Liver (tissue), 3 donors: ENCODE data around the gene RUFY4.

ENCODE experiments used
- EGR1 ChIP-seq, 2 donors: IDR thresholded peaks; 2 replicates each; pipeline ENCODE4 v1.6.1; 2016 to 2018; ENCODE audit warnings: antibody characterized with exemption in 2 of 2, low read depth in 2 of 2
- GABPA ChIP-seq, 2 donors: IDR thresholded peaks in 1 of 2; conservative IDR thresholded peaks in 1 of 2; 2 replicates each; pipeline ENCODE4 v1.6.1; 2016; ENCODE audit warnings: antibody characterized with exemption in 2 of 2, mild to moderate bottlenecking in 1 of 2, moderate library complexity in 1 of 2
- NR2F2 ChIP-seq: IDR thresholded peaks from 2 replicates; pipeline ENCODE4 v1.6.1; 2016; ENCODE audit warnings: antibody characterized with exemption
- RXRA ChIP-seq, 2 donors: IDR thresholded peaks; 2 replicates each; pipeline ENCODE4 v1.6.1; 2017 to 2018; ENCODE audit warnings: antibody characterized with exemption in 2 of 2, mild to moderate bottlenecking in 1 of 2
- SP1 ChIP-seq: IDR thresholded peaks from 2 replicates; pipeline ENCODE4 v1.6.1; 2018; ENCODE audit warnings: antibody characterized with exemption, mild to moderate bottlenecking
- TF ChIP-seq, protein P1 (sequence below): IDR thresholded peaks from 2 replicates; pipeline ENCODE4 v1.6.1; 2016; ENCODE audit warnings: antibody characterized with exemption
- TF ChIP-seq, protein P2 (sequence below): fragments of 150-350 bp; IDR thresholded peaks from 2 replicates; pipeline ENCODE4 v1.5.1; 2017; ENCODE audit warnings: improper control_type of control experiment, low read depth, low read length; ENCODE audit not compliant: missing input control
- donor health status: healthy.
- donor health status: healthy.

DNA sequence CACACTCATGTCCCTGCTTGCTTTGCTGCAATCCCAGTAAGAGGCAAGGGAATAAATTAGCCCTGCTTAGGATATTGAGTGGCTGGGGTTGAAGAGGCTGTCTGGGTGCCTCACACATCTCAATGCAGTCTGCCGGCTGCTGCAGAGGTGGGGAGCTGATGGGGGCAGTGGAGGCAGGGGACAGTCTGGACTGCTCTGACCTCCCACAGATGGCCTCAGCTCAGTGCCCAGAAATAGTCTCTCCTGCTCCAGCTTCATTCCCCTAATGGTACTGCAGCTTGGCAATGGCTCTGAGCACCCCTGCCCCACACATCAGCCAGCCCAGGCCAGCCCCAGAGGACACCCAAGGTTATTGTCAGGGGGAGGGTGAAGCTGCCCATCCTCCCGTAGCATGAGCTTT, 44.7 kb upstream of the RUFY4 start:
- TF ChIP-seq, protein P1, sequence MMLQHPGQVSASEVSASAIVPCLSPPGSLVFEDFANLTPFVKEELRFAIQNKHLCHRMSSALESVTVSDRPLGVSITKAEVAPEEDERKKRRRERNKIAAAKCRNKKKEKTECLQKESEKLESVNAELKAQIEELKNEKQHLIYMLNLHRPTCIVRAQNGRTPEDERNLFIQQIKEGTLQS = no peak
- TF ChIP-seq, protein P2, sequence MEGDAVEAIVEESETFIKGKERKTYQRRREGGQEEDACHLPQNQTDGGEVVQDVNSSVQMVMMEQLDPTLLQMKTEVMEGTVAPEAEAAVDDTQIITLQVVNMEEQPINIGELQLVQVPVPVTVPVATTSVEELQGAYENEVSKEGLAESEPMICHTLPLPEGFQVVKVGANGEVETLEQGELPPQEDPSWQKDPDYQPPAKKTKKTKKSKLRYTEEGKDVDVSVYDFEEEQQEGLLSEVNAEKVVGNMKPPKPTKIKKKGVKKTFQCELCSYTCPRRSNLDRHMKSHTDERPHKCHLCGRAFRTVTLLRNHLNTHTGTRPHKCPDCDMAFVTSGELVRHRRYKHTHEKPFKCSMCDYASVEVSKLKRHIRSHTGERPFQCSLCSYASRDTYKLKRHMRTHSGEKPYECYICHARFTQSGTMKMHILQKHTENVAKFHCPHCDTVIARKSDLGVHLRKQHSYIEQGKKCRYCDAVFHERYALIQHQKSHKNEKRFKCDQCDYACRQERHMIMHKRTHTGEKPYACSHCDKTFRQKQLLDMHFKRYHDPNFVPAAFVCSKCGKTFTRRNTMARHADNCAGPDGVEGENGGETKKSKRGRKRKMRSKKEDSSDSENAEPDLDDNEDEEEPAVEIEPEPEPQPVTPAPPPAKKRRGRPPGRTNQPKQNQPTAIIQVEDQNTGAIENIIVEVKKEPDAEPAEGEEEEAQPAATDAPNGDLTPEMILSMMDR = no peak
- TF ChIP-seq RXRA (IDR thresholded peaks at IDR 0.05) (no peak), EGR1 (IDR thresholded peaks at IDR 0.05; ENCODE audit: low read depth in 2 of 2) (no peak), SP1 (no peak), GABPA (IDR thresholded peaks at IDR 0.05 in 1 of 2, conservative IDR thresholded peaks at IDR 0.05 in 1 of 2) (no peak), NR2F2 (no peak)
